HL-60/S4 treated with retinoic acid at 250 ng/mL for 4 days and 3 days (cell line): ENCODE results near the gene BCAR3.
"Not testable (repeated sequence)": the region's sequence is repeated elsewhere in the genome, so short reads cannot be mapped to it uniquely, and the experiment has no call there.

Source experiments
- in situ Hi-C: fragments of 300-500 bp; cut with MboI; formaldehyde crosslinking; loops from 2 replicates; pipeline ENCODE4 v1.7.0; 2022; ENCODE audit warnings: low sequenced_read_pairs

Gene BCAR3

GRCh38 chr1:93671099-93671621 lies 10.5 kb downstream of the BCAR3 start:
- in situ Hi-C loops: no loop called here

- in situ Hi-C loops: no loop called here
Observed at GRCh38 chr1:93670141-93670540, 11.5 kb downstream of the BCAR3 start.

GRCh38 chr1:93669369-93669768 lies 12.3 kb downstream of the BCAR3 start:
- in situ Hi-C loops: no loop called here

- in situ Hi-C loops: no loop called here
Observed at GRCh38 chr1:93668951-93669350, 12.7 kb downstream of the BCAR3 start.

- in situ Hi-C loops: no loop called here
Observed at GRCh38 chr1:93668121-93668520, 13.5 kb downstream of the BCAR3 start.

- in situ Hi-C loops: no loop called here
Observed at GRCh38 chr1:93667642-93668041, 14.0 kb downstream of the BCAR3 start.

- in situ Hi-C loops: no loop called here
Observed at GRCh38 chr1:93666613-93667384, 14.8 kb downstream of the BCAR3 start.

- in situ Hi-C loops: no loop called here
Observed at GRCh38 chr1:93665015-93665414, 16.6 kb downstream of the BCAR3 start.

- in situ Hi-C loops: no loop called here
Observed at GRCh38 chr1:93663208-93663614, 18.4 kb downstream of the BCAR3 start.

GRCh38 chr1:93662481-93663207 lies 19.0 kb downstream of the BCAR3 start:
- in situ Hi-C loops: no loop called here

- in situ Hi-C loops: no loop called here
Observed at GRCh38 chr1:93661829-93662474, 19.7 kb downstream of the BCAR3 start.

GRCh38 chr1:93661341-93661740 lies 20.3 kb downstream of the BCAR3 start:
- in situ Hi-C loops: not testable (repeated sequence)

- in situ Hi-C loops: no loop called here
Observed at GRCh38 chr1:93659822-93660503, 21.7 kb downstream of the BCAR3 start.

GRCh38 chr1:93658188-93658587 lies 23.4 kb downstream of the BCAR3 start:
- in situ Hi-C loops: no loop called here

GRCh38 chr1:93656491-93656890 lies 25.1 kb downstream of the BCAR3 start:
- in situ Hi-C loops: no loop called here

GRCh38 chr1:93653656-93654055 lies 28.0 kb downstream of the BCAR3 start:
- in situ Hi-C loops: no loop called here

- in situ Hi-C loops: no loop called here
Observed at GRCh38 chr1:93652323-93652949, 29.2 kb downstream of the BCAR3 start.

GRCh38 chr1:93651695-93652094 lies 29.9 kb downstream of the BCAR3 start:
- in situ Hi-C loops: no loop called here

GRCh38 chr1:93650159-93650558 lies 31.5 kb downstream of the BCAR3 start:
- in situ Hi-C loops: not testable (repeated sequence)

- in situ Hi-C loops: loop anchor here (25.0 kb wide), 1 partner anchor 188 kb away; no protein-coding TSS in a partner anchor
Observed at GRCh38 chr1:93649231-93649630, 32.4 kb downstream of the BCAR3 start.
